ENCODE results near the gene TOM1L1.

The TOM1L1 gene

GRCh38 chr17:54948380-54948779 lies 47.7 kb downstream of the TOM1L1 start:
- no peak for DNase-seq

- no peak for DNase-seq
Observed at GRCh38 chr17:54950116-54950515, 49.5 kb downstream of the TOM1L1 start.

GRCh38 chr17:54951286-54951685 lies 50.6 kb downstream of the TOM1L1 start:
- DNase-seq: no peak

GRCh38 chr17:54956791-54957190 lies 56.1 kb downstream of the TOM1L1 start:
- DNase-seq: no peak

GRCh38 chr17:54967621-54968261 lies 67.1 kb downstream of the TOM1L1 start:
- DNase-seq: peak; percentile 74

- DNase-seq: peak; percentile 98
Observed at GRCh38 chr17:54968262-54968987, 67.8 kb downstream of the TOM1L1 start, which contains the start of the genes COX11 and STXBP4. COX11 (minus strand) TSS chr17:54968654; CDS start chr17:54968646, 8 bp downstream. STXBP4 (plus strand) TSS chr17:54968765; CDS start chr17:54986220, 17,455 bp downstream.

GRCh38 chr17:54968988-54969332 lies 68.3 kb downstream of the TOM1L1 start:
- no peak for DNase-seq

GRCh38 chr17:54969658-54970572 lies 69.3 kb downstream of the TOM1L1 start:
- DNase-seq: no peak

- DNase-seq: no peak
Observed at GRCh38 chr17:54971147-54971546, 70.5 kb downstream of the TOM1L1 start.

GRCh38 chr17:54971901-54972300 lies 71.2 kb downstream of the TOM1L1 start:
- DNase-seq: no peak

GRCh38 chr17:54972406-54973138 lies 71.9 kb downstream of the TOM1L1 start:
- no peak for DNase-seq

GRCh38 chr17:54974759-54975158 lies 74.1 kb downstream of the TOM1L1 start:
- no peak for DNase-seq

- no peak for DNase-seq
Observed at GRCh38 chr17:54976316-54976715, 75.7 kb downstream of the TOM1L1 start.

GRCh38 chr17:54977744-54978143 lies 77.1 kb downstream of the TOM1L1 start:
- DNase-seq: no peak

- DNase-seq: no peak
Observed at GRCh38 chr17:54979657-54980056, 79.0 kb downstream of the TOM1L1 start.

GRCh38 chr17:54980375-54980774 lies 79.7 kb downstream of the TOM1L1 start:
- DNase-seq: no peak

GRCh38 chr17:54982399-54982798 lies 81.7 kb downstream of the TOM1L1 start:
- no peak for DNase-seq

GRCh38 chr17:54983260-54983659 lies 82.6 kb downstream of the TOM1L1 start:
- no peak for DNase-seq

- no peak for DNase-seq
Observed at GRCh38 chr17:54985476-54985875, 84.8 kb downstream of the TOM1L1 start.

GRCh38 chr17:54990118-54990517 lies 89.5 kb downstream of the TOM1L1 start:
- no peak for DNase-seq

GRCh38 chr17:54991567-54991966 lies 90.9 kb downstream of the TOM1L1 start:
- no peak for DNase-seq

GRCh38 chr17:54992797-54993639 lies 92.4 kb downstream of the TOM1L1 start:
- DNase-seq: peak; percentile 60
